ENCODE measurements around the gene CDKN2B-AS1.
A peak's percentile ranks its signal among the peaks of the same experiment; 100 is the strongest.

The CDKN2B-AS1 gene

DNA sequence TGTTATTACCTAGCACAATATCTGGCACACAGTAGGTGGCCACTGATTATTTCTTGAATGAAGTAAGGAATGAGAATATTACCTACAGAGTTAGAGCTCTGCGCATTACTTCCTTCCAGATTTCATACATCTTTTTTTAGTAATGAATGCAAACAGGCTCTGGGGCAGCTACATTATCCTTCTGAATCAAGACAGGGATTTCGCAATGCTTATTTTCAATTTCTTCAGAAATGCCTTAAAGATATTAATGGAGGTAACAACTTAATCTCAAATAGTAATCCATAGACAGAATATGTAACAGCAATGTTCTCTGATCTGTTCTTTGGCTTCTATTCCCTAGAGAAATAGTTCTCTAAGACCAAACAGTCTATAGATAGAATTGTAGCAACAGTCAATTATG lies 33.0 kb upstream of the CDKN2B-AS1 start:
- H3K4me3 ChIP-seq (ENCODE audit: insufficient read depth, low read length, poor library complexity, severe bottlenecking), result no peak overlapping the region
- no peak overlapping the region for H2AFZ ChIP-seq (ENCODE audit: low read depth, low read length, severe bottlenecking)
- no peak overlapping the region for H3K4me2 ChIP-seq (ENCODE audit: low read depth, low read length, poor library complexity, severe bottlenecking)
- H3K27ac ChIP-seq (ENCODE audit: low read depth, low read length), result no peak overlapping the region
- H4K20me1 ChIP-seq (ENCODE audit: low read depth, low read length), result no peaks in the 10 kb centered on the region
- no peak overlapping the region for H3K9ac ChIP-seq (ENCODE audit: low read length)
- no peaks in the 10 kb centered on the region for H3F3A ChIP-seq (ENCODE audit: insufficient read depth)
- no peaks in the 10 kb centered on the region for H3K9me2 ChIP-seq (replicated peaks; ENCODE audit: insufficient read depth, low read length)
- no peaks in the 10 kb centered on the region for H3K27me3 ChIP-seq (ENCODE audit: low read length)
- no peak for TF ChIP-seq CTCF (IDR thresholded peaks at IDR 0.05; ENCODE audit: insufficient read depth, low read length, poor library complexity, severe bottlenecking)
- TF ChIP-seq EZH2phosphoT487 (conservative IDR thresholded peaks at IDR 0.05; ENCODE audit: low read length), result no peak
- H3K9me3 ChIP-seq (ENCODE audit: insufficient read depth, low read length), result no peaks in the 10 kb centered on the region
- H3K79me2 ChIP-seq (ENCODE audit: insufficient read depth, low read length), result no peaks in the 10 kb centered on the region
- no peaks in the 10 kb centered on the region for H3K36me3 ChIP-seq (ENCODE audit: low read length)

- Histone ChIP-seq H3K36me3 (ENCODE audit: low read length) (0 out of 2 replicates have a peak, but pooled peaks cover 7% of the 10 kb centered on the region), H2AFZ (ENCODE audit: low read depth, low read length, severe bottlenecking) (no peak overlapping the region), H3K9me2 (replicated peaks; ENCODE audit: insufficient read depth, low read length) (no peaks in the 10 kb centered on the region), H4K20me1 (ENCODE audit: low read depth, low read length) (no peaks in the 10 kb centered on the region), H3K4me3 (ENCODE audit: insufficient read depth, low read length, poor library complexity, severe bottlenecking) (no peak overlapping the region), H3K27me3 (ENCODE audit: low read length) (no peaks in the 10 kb centered on the region), H3F3A (ENCODE audit: insufficient read depth) (no peaks in the 10 kb centered on the region), H3K4me2 (ENCODE audit: low read depth, low read length, poor library complexity, severe bottlenecking) (peak overlapping the region; percentile 14), H3K9me3 (ENCODE audit: insufficient read depth, low read length) (no peaks in the 10 kb centered on the region), H3K27ac (ENCODE audit: low read depth, low read length) (no peak overlapping the region), H3K79me2 (ENCODE audit: insufficient read depth, low read length) (no peaks in the 10 kb centered on the region), H3K9ac (ENCODE audit: low read length) (no peak overlapping the region)
- no peak for TF ChIP-seq EZH2phosphoT487 (conservative IDR thresholded peaks at IDR 0.05; ENCODE audit: low read length)
- no peak for TF ChIP-seq CTCF (IDR thresholded peaks at IDR 0.05; ENCODE audit: insufficient read depth, low read length, poor library complexity, severe bottlenecking)
Measured at GRCh38 chr9:21964925-21965385, 29.6 kb upstream of the CDKN2B-AS1 start.

GRCh38 chr9:21965401-21965951 lies 29.1 kb upstream of the CDKN2B-AS1 start:
- Histone ChIP-seq H3K4me3 (ENCODE audit: insufficient read depth, low read length, poor library complexity, severe bottlenecking) (no peak overlapping the region), H2AFZ (ENCODE audit: low read depth, low read length, severe bottlenecking) (no peak overlapping the region), H3K4me2 (ENCODE audit: low read depth, low read length, poor library complexity, severe bottlenecking) (peak overlapping the region; percentile 14)

GRCh38 chr9:21966140-21966851 lies 28.3 kb upstream of the CDKN2B-AS1 start:
- H3K27ac ChIP-seq (ENCODE audit: low read depth, low read length), result no peak overlapping the region
- H3K9ac ChIP-seq (ENCODE audit: low read length), result no peak overlapping the region
- H3K9me3 ChIP-seq (ENCODE audit: insufficient read depth, low read length), result no peaks in the 10 kb centered on the region
- no peaks in the 10 kb centered on the region for H3K27me3 ChIP-seq (ENCODE audit: low read length)
- no peaks in the 10 kb centered on the region for H3F3A ChIP-seq (ENCODE audit: insufficient read depth)
- H3K9me2 ChIP-seq (replicated peaks; ENCODE audit: insufficient read depth, low read length), result no peaks in the 10 kb centered on the region
- H4K20me1 ChIP-seq (ENCODE audit: low read depth, low read length), result no peaks in the 10 kb centered on the region
- no peak overlapping the region for H3K4me3 ChIP-seq (ENCODE audit: insufficient read depth, low read length, poor library complexity, severe bottlenecking)
- TF ChIP-seq EZH2phosphoT487 (conservative IDR thresholded peaks at IDR 0.05; ENCODE audit: low read length), result no peak
- no peak overlapping the region for H2AFZ ChIP-seq (ENCODE audit: low read depth, low read length, severe bottlenecking)
- H3K36me3 ChIP-seq (ENCODE audit: low read length), result 0 out of 2 replicates have a peak, but pooled peaks cover 13% of the 10 kb centered on the region
- H3K79me2 ChIP-seq (ENCODE audit: insufficient read depth, low read length), result no peaks in the 10 kb centered on the region
- no peak overlapping the region for H3K4me2 ChIP-seq (ENCODE audit: low read depth, low read length, poor library complexity, severe bottlenecking)

More at GRCh38 chr9:21965401-21965951, 29.1 kb upstream of the CDKN2B-AS1 start:
- no peaks in the 10 kb centered on the region for H3K9me3 ChIP-seq (ENCODE audit: insufficient read depth, low read length)
- TF ChIP-seq EZH2phosphoT487 (conservative IDR thresholded peaks at IDR 0.05; ENCODE audit: low read length), result no peak
- 0 out of 2 replicates have a peak, but pooled peaks cover 11% of the 10 kb centered on the region for H3K36me3 ChIP-seq (ENCODE audit: low read length)
- no peaks in the 10 kb centered on the region for H4K20me1 ChIP-seq (ENCODE audit: low read depth, low read length)
- no peaks in the 10 kb centered on the region for H3K79me2 ChIP-seq (ENCODE audit: insufficient read depth, low read length)
- H3F3A ChIP-seq (ENCODE audit: insufficient read depth), result no peaks in the 10 kb centered on the region
- no peak overlapping the region for H3K27ac ChIP-seq (ENCODE audit: low read depth, low read length)
- no peaks in the 10 kb centered on the region for H3K27me3 ChIP-seq (ENCODE audit: low read length)
- no peaks in the 10 kb centered on the region for H3K9me2 ChIP-seq (replicated peaks; ENCODE audit: insufficient read depth, low read length)
- no peak overlapping the region for H3K9ac ChIP-seq (ENCODE audit: low read length)

Data from SU-DHL-6 (cell line).